GM19455 (cell line): ENCODE measurements around the gene KCNMA1.
"Not testable (repeated sequence)": the region's sequence is repeated elsewhere in the genome, so short reads cannot be mapped to it uniquely, and the experiment has no call there.

ENCODE experiments used
- ATAC-seq: cut with Tn5 transposase; IDR thresholded peaks from one replicate; pipeline ENCODE4 v1.9.1; 2021; ENCODE audit not compliant: unreplicated experiment

KCNMA1 gene

GRCh38 chr10:77587416-77587790, 50.2 kb downstream of the KCNMA1 start:
- ATAC-seq, result no peak

DNA sequence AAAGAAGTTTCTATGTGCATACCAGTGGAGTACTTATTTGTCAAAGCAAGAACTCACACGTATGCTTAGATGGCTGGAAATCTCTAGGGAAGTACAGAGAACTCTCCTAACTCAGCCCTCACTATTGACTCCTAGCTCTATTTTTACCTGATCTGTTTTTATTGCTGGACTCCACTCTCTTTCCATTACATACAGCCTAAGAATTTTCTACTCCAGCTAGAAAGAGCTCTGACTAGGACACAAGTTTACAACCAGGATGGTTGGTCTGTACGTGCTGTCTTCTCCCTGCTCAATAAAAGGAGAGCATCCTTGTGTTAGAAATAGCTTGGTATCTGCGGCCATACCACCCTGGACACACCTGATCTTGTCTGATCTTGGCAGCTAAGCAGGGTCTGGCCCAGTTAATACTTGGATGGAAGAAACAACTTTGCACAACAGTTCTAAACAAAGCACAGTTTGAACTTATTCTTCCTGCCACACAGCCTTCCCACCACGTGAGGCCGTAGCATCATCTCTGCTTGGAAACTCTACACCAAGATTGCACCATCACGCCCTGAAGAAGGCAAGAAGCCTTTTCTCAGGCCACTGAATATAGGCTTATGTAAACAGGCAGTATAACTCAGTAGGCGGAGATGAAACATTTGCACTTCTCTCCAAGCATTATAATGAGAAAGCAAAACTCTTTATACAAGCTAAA, 50.7 kb downstream of the KCNMA1 start:
- ATAC-seq, result no peak

DNA sequence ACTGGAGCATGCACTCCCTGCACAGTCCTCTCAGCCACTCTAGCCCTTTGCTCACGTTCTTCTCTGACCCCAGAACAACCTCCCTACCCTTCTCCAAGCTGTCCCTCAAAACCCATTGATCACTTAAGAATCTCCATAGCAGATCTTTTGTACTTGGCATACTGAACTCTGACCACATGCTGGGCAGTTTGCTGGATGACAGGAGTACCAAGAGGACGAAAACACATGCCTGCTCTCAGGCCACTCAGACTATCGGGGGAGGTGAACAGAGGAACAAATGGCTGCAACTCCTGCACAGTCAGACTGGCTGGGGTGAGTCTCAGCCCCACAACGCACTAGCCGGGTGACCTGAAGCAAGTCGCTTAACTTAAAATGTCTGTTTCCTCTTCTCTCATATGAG, 52.7 kb downstream of the KCNMA1 start:
- ATAC-seq, result no peak

- ATAC-seq, result no peak
Observed at GRCh38 chr10:77583527-77583926, 54.1 kb downstream of the KCNMA1 start.

DNA sequence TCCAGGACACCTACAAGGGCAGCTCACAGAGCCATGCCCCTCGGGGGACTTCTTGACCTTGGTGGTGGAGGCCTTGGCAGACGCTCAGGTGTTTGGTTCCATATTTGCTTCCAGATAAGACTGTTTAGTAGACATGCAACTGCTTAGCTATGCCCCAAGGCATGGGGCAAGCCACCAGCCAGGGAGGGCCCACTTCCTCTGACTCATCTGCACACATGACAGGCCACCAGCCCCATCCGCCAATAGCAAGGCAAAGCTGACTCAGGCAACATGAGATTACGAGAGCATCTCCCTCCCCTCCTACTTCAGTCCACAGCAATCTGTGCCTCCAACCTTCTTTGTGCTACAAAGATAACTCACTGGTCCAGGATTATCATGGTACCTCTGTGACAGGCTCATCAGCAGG, 54.9 kb downstream of the KCNMA1 start:
- ATAC-seq, result no peak

- no peak for ATAC-seq
Observed at GRCh38 chr10:77581738-77582137, 55.9 kb downstream of the KCNMA1 start.

- ATAC-seq, result no peak
Observed at GRCh38 chr10:77580482-77580881, 57.1 kb downstream of the KCNMA1 start.

DNA sequence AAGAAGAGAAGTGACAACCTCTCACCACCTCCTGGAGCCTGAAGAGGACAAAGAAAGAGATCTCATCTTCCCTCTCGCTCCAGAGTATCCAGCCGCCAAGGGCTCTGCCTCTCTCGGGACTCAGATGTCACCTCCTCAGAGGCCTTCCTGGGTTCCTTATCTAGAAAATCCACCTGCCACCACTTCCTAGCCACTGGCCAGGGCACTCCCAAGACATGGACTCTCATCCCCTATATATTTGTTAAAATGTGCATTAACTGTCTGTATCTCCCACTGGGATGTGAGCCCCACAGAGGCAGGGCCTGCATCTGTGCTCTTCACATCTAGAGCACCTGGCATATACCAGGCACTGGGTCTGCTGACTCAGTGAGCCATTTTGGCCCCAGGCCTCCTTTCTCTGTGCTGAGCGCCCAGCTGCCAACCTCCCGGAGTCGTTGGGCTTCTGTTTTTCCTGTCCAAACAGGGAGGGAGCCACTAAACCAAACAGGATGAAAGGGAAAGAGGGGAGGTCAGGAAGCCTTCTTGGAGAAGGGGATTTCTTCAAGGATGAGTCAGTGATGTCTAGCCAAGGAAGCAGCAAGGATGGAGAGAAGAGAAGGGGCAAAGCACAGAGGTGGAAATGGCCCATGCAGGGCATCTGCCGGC, 58.9 kb downstream of the KCNMA1 start:
- no peak for ATAC-seq

- no peak for ATAC-seq
Observed at GRCh38 chr10:77577666-77578229, 59.9 kb downstream of the KCNMA1 start.

DNA sequence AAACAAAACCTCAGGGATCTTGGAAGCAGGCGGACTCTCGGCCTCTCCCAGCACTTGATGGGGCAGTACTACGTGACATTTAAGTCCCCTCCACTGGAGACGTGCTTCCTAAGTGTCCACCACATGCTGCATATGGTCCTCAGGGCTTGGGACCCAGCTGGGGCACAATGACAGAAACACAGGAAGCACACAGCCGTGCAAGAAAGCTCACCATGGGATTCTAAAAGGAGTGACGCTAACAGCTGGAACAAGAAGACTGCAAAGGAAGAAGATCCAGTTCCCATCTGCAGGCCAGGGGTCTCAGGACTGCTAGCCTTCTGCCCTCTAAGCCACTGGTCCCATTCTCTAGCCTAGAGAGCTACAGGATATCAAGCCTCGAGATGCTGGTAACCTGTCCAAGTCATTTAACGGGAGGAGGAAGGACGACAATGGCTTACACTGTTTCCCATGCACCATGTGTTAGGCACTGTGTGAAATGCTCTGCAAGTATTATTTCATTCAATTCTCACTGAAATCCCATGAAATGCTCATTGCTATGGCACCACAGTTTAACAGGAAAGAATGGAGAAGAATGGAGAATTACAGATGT, 61.1 kb downstream of the KCNMA1 start:
- no peak for ATAC-seq

- ATAC-seq, result no peak
Observed at GRCh38 chr10:77576007-77576367, 61.6 kb downstream of the KCNMA1 start.

- ATAC-seq, result no peak
Observed at GRCh38 chr10:77575271-77576006, 62.2 kb downstream of the KCNMA1 start.

DNA sequence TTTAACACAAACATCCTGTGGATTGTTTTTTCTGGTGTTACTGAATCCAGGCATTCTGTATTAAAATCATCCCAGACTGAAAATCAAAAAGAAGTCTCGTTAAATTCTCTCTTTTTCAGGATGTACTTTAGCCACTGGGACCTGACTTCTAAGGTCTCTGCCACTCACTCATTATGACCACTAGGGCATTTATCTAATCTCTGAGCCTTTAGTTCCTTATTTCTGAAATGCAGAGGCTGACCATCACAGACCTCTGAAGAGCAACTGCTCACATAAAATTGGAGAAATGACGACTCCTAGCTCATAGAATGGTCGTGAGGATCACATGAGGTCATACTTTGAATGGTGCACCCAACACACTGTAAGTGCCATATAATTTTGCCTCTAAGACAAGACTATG, 63.2 kb downstream of the KCNMA1 start:
- no peak for ATAC-seq

DNA sequence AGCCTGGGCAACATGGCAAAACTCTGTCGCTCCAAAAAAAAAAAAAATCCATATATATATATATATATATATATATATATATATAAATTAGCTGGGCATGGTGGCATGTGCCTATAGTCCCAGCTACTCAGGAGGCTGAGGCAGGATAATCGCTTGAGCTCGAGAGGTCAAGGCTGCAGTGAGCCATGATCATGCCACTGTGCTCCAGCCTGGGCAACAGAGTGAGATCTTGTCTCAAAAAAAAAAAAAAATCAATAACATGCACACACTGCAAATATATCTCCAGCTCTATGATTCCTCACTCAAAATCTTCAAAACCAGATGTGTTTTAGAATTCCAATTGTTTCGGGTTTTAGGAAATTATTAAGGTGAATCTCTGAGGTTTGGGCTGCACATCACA, 65.1 kb downstream of the KCNMA1 start:
- not testable (repeated sequence) for ATAC-seq

GRCh38 chr10:77571490-77571889, 66.1 kb downstream of the KCNMA1 start:
- no peak for ATAC-seq

DNA sequence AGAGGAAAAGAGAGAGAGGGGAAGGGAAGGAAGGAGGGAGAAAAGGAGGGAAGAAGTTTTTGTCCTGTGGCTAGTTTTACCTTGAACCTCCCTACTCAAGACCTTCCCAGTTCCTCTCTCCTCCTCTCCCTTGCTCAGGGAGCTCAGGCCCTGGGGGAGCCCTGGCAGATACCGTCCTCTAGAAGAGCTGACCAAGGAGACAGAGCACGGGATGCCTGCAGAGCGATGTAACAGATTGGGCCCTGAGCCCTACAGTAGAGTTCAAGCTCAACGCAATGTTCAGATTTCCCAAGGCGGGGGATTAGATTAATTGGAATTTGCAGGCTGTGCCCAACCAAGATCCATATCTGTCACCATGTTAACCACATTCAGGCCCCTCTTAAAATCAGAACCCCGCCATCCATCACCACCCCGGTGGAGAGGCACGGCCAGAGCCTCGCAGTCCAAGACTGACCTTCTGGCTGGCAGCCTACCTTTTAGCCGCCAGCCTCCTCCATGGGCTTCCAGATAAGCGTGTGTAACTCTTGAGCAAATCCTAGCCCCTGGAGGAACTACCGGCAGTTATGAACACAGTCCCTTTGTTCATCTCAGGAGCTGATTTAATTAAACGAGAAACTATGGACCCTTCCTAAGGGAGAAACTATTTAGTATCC, 70.6 kb downstream of the KCNMA1 start:
- no peak for ATAC-seq

DNA sequence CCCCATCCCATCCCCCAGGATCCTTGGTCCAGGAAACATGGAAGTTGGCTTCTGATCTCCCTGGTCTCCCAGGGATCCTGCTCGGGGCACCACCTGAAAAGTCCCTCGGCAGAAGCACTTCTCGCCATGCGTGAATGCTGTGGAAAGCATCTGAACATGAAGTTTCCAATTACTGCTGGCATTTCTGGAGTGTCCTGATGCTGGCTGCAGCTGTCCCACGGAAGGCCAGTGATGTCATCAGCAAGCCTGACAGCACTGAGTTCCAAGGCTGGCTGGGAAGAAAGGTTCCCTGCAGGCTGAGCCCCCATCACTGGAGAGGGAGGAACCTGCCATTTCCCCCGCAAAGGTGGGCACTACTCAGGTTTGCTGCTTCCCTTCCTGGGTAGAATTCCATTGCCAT, 71.4 kb downstream of the KCNMA1 start:
- no peak for ATAC-seq

DNA sequence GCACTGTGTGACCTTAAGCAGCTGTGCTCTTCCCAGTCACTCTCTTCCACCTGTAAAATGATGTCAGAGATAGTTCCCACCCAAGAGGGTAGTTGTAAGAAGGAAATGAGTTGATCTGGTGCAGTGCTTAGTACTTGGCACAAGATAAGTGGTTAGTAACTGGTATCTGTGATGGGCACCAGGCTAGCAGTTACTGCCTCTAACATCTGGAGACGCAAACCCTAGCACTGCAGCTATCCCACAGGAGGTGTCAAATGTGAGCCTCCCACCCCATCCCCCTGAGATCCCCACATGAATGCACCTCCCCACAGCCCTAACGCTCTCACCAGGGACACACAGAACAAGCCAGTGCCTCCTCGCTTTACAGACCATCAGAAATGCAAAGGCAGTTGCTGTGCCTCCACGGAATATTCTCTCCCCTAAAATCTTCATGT, 72.0 kb downstream of the KCNMA1 start:
- ATAC-seq, result no peak

GRCh38 chr10:77564731-77565589, 72.6 kb downstream of the KCNMA1 start:
- ATAC-seq, result no peak

DNA sequence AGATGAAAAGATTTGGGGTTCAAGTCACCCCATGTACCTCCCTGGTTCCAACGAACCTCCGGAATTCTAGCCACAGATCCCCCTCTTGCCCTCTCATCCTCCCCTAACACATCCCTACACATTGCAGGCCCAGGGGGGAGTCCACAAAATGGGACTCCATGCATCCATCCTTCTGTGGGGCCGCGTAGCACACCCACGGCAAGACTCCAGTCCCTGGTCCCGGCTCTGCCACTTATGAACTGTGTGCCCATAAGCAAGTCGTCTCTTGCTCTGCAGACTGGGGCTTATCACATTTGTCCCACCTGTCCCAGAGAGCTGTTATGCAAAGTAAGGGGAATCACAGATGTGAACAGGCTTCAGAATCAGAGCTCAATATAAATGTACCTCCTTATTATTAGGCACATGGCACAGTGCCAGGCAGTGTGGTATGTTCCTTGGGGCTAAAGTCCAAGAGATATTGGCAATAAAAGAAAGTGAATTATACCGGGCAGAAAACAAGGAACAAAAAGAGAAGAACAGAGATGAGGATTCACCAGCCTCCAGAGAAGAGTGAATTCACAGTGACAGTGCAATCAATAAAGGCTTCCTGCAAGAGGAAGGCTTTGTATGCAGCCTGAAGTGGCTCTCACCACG, 73.9 kb downstream of the KCNMA1 start:
- no peak for ATAC-seq
